LNCAP (cell line): ENCODE measurements around the gene SYNE1.

Experiments
- CTCF ChIP-seq: fragments of 450-650 bp; IDR thresholded peaks from 2 replicates; pipeline ENCODE4 v1.5.1; 2017; ENCODE audit warnings: mild to moderate bottlenecking

The SYNE1 gene

GRCh38 chr6:152572338-152573088, 64.6 kb downstream of the SYNE1 start:
- TF ChIP-seq CTCF: no peak

GRCh38 chr6:152571943-152572337, 65.2 kb downstream of the SYNE1 start:
- no peak for TF ChIP-seq CTCF

DNA sequence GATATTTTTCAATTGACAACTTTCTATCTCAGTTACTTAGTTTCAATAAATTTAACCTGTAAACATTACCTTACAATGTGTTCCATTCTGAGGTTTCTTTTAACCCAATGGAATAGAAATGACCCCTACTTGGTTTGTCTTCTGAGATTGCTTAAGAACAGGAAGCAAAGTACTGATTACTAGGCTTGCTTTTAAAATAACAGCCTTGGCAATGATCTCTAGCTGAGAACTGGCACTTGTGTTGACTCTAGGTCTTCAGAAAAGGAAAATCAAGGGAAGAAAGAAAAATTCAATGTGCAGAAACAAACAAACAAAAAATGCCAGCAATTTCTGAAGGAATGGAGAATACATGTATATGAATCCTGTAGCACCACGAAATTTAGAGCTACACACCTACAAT, 66.1 kb downstream of the SYNE1 start:
- TF ChIP-seq CTCF: no peak

DNA sequence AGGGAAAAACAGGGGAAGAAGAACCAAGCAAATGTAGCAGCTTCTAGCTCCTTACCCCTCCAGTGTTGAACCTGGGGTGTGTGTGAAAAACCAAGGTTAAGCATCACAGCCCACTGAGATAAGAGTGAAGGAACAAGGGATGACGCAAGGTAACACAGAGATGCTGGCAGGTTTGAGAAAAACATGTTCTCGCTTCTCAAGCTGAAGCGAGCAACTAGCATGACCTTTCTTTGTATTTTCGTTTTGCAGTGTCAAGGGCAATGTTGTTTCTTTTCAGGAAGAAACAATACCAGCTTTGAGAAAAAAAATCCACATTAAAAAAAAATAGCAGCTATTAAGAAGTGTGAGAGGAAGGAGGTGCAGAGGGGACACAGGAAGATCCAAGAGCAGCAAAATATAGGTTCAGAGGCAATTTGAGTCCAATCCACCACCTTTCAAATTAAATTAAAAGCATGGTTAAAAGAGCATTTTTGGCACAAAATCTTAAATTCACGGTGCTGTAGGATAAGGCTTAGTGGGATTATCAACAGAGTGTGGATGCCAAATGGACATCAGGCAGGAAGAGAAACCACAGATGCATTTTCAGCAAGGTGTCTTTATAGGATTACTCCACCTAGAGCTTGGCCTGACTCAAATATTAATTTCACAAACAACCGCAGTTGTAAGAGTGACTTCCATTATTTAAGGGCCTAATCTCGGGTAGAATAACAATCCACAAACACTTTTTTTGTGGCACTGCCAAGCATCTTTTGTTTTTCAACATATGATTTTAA, 70.9 kb downstream of the SYNE1 start:
- TF ChIP-seq CTCF: no peak

DNA sequence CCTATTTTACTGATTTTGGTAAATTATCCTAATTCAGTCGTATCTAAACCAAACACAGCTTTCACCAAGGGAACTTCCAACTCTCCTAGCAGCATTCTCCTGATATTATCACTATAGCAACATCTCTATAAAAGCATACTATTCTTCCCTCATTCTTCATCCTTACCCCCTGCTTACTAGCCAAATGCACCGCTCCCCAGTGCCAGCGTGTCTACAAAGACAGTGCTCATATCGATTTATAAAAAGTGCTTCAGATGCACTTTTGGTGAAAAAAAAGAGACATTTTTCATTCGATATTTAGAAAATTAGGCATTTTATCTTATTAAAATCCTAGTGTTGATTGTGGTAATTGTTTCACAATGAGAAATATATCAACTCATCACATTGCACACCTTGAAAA, 74.0 kb downstream of the SYNE1 start:
- TF ChIP-seq CTCF: no peak

DNA sequence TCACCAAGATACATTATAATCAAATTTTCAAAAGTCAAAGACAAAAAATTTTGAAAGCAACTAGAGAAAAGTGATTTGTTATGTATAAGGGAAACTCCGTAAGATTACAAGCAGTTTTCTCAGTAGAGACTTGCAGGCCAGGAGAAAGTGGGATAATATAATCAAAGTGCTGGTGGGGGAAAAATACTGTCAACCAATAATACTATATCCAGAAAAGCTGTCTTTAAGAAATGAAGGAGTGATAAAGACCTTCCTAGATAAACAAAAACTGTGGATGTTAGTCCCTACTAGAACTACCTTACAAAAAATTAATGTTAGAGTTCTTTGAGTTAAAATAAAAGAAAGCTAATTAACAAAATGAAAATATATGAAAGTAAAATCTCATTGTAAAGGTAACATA, 79.7 kb downstream of the SYNE1 start:
- TF ChIP-seq CTCF: no peak

DNA sequence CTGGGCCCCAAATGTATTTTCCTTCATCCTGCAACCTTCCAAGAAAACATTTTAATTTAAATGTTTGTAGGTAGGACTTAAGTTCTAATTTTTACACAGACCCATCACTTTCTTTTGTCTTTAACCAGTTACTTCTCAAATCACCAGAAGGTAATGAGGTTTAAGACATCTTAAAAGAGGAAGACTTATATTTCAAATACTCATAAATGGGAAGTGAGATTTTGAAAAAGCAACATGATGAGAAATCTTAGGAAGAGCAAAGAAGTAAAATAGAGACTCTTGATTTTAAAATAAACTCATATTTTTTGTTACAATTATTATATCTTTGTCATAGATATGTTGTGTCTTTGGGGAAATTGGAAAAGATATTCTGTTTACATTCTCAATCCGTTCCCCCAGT, 82.3 kb downstream of the SYNE1 start:
- TF ChIP-seq CTCF: no peak
